Measurements from ENCODE around the gene ZCCHC14.
"Not testable (repeated sequence)": the region's sequence is repeated elsewhere in the genome, so short reads cannot be mapped to it uniquely, and the experiment has no call there.

Gene ZCCHC14

DNA sequence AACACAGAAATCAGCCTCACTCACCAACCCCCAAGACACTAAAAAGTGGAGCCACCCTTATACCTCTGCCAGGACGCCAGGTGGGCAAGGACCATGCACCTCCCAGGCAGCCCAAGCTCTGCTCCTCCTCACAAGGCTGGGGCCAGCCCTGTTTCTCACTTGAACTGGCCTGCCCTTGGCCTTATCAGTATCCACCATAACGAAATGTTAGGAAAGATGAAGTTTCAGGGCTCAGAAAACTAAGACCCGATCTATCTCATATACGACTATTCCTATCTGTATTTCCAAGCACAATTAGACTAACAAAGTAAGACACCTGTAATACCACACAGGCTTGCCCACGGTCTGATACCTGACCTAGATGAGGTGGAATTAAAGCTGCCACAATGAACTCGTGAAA lies 116.2 kb downstream of the ZCCHC14 start:
- no peak for DNase-seq

DNA sequence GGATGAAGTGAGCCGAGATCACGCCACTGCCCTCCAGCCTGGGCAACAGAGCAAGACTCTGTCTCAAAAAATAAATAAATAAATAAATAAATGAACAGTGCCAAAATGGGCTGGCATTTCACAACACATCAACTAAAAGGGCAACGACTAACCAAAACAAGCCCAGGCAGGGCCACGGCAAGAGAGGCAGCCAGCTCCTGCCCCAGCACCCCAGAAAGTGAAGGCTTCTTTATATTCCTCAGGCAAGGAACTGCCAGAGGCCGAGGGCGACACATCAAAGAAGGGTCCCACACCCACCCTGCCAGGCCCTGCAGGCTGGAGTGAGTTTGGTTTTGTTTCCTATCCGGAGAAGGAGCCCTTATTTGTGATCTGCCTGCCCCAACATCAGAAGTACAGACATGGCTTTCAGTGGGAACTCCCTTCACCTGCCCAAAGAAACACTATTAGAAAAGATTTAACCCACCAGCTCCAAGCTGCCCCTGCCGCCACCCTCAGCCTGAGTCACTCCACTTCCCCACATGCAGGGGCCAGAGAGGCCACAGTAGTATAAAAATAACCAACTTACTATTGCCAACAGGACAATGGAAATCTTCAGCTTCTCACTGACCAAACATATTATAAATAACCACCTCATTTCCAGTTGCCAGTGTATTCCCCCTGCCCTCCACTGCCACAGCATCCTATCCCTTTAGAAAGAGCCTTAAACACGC lies 117.2 kb downstream of the ZCCHC14 start:
- no peak for DNase-seq

- DNase-seq, result no peak
Observed at GRCh38 chr16:87374313-87374712, 118.5 kb downstream of the ZCCHC14 start.

- DNase-seq, result no peak
Observed at GRCh38 chr16:87372305-87372704, 120.5 kb downstream of the ZCCHC14 start.

GRCh38 chr16:87371261-87371866 lies 121.5 kb downstream of the ZCCHC14 start:
- DNase-seq, result no peak

- DNase-seq, result no peak
Observed at GRCh38 chr16:87369796-87370719, 122.8 kb downstream of the ZCCHC14 start.

- DNase-seq, result no peak
Observed at GRCh38 chr16:87369117-87369765, 123.6 kb downstream of the ZCCHC14 start.

DNA sequence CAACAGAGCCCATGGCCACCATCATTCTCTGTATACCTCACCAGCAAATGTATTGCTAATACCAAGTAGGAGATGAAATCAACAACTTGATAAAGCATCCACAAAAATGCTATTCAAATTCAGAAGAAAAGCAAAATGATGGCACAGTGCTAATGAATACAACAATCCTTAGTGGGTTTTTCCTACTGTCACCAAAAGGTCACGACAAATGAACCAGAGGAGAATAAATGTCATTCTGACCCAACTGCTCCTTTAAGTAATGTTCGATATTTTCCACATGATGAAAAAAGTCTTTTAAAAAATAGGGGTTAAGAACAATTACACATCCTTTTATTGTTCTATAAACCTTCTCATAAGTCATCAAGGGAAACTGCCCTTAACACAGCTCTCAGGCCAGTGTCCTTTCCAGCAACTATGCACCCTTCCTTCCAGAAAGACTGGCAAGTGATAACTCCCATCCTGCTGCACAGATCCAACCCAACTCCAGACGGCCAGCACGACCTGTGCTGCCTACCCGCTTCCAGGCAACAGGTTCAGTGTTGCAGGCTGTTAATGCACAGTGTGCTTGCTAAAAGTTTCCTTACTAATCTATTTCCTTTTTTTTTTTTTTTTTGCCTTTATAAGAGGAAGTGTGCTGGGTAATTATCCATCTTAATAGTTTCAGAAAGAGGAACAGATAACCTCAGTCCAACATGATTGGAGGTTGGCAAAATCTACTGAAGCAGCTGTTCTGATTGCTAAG lies 124.6 kb downstream of the ZCCHC14 start:
- no peak for DNase-seq

GRCh38 chr16:87367529-87367928 lies 125.3 kb downstream of the ZCCHC14 start:
- DNase-seq, result no peak

GRCh38 chr16:87366930-87367329 lies 125.9 kb downstream of the ZCCHC14 start:
- no peak for DNase-seq

DNA sequence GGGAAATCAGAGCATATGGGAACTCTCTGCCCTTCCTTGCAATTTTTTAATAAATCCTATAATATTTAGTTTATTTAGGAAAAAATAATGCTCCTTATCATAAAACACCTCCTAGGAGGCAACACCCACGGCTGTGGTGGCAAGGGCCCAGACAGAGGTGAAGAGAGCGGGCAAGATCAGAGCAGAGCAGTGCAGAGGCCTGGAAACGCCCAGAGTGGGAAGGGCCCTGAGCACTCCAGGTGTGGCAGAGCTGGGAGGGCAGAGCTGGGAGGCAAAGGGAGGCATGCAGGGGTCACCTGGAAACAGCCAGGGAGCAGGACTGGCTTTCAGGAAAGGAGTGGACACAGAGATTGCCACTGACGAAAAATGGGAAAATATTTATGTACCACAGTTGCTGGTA lies 126.5 kb downstream of the ZCCHC14 start:
- no peak for DNase-seq

GRCh38 chr16:87365021-87365713 lies 127.7 kb downstream of the ZCCHC14 start:
- DNase-seq, result no peak

DNA sequence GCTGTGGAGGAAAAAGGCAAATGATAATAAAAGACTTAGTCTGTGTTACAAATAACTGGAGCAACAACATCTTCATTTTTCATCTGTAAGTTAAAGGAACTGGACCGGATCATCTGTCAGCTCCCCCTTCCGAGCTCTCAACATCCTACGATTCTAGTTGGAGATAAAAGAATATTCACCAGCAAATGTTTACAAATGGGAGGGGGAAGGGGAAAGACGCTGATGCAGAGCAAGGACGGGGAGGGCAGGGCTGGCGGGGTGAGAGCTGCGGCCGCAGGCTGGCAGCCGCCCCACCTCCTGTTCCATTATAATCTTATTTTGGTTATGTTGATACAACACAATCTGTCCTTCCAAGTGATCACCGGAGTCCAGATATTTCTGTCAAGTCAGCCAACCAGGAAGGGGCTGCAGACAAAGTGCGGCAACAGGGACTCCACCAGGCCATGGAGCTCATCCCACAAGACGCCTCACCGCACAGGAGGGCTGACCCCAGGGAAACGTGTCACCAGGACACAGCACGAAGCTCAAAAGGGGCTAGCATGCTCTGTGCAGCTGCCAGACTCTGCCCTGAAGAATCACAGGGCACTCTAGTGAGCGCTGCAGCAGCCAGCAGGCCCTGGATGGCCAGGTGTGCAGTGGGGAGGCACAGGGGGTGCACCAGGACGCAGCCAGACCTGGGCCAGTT lies 128.9 kb downstream of the ZCCHC14 start:
- no peak for DNase-seq

GRCh38 chr16:87362828-87363559 lies 129.8 kb downstream of the ZCCHC14 start:
- not testable (repeated sequence) for DNase-seq

DNA sequence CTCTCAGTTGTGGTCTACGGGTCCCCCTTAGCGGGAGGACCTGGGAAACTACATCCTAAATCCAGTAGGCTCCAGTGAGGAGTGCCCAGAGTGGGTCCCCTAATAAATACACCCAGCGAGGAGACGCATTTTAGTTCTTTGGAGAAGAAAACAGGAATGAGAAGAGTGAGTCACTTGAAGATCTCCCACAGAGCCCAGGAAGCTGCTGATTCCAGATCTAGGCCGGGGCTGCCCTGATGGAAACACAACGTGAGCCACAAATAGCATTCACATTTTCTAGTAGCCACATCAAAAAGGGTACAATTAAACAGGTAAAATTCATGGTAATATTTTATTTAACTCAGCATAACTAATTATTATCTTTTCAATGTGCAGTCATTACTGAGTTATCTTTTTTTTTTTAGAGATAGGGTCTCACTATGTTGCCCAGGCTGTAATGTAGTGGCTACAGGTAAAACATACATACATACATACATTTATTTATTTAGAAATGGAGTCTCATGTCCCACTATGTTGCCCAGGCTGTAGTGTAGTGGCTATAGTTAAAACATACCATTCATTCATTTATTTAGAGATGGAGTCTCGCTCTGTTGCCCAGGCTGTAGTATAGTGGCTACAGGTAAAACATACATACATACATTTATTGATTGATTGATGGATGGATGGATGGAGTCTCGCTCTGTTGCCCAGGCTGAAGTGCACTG lies 130.8 kb downstream of the ZCCHC14 start:
- no peak for DNase-seq

DNA sequence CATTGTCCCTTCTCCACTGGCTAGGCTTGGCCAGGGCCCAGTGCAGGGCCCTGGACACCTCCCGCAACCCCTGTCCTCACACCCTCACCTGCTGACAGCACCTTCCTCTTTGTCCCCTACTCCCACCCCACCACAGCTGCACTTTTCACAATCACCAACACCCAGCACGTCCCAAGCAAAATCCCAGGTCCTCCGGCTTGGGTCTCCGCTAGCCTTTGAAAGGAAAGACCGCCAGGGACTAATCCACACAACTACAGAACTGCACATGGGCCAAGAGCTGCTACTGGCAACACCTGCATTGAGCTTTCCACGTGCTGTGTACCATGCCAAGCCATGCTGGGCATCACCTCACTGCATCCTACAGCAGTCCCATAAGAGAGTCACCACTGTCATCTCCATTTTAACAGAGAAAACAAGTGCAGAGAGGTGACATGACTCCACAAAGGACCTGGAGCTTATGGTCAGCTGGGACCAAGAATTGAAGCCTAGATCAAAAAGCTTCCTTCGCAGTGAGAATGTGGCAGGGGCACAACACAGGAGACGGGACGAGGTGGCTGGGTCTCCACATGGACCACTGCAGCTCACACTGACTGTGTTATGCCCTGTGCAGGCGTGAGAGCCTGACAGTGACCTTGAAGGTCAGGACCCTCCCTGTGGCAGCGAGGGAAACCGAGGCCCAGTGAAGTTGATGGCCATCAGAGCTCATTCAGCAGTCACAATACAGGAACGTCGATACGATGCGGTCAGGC lies 131.8 kb downstream of the ZCCHC14 start:
- DNase-seq, result no peak

DNA sequence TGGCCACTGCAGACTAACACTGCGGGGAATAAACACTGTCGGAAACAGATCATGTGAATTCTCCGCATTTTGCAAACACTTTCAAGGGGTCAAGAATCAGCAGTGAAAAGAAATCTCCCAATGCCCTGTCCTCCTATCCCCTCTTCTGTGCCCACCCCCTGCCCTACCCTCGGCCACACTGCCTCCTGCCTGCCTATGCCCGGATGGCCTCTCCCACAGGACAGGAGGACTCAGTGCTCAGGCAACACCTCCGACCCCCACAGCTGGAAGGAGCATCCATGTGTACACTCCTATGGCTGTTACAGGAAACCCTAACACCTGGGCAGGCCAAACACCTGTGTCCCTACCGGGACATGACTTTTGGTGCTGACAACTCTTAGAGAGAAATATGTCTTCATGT lies 133.7 kb downstream of the ZCCHC14 start:
- no peak for DNase-seq

DNA sequence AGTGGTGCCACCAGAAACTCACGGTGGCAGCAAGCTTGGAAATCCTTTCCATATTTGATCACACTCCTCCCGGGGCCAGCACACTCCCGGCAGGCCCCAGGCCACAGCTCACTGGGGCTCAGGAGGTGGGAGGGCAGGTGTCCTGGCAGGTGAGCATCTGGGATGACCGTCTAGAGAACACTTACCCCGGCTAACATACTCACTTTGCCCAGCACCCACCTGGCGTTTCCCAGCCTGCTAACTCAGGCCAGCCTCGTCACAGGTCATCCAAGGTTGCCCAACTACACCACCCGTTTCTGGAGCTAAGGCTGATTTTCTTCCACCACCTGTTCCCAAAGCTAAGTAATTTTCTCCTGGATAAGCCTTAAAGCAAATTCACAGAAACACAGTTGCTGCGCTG lies 134.1 kb downstream of the ZCCHC14 start:
- no peak for DNase-seq

DNA sequence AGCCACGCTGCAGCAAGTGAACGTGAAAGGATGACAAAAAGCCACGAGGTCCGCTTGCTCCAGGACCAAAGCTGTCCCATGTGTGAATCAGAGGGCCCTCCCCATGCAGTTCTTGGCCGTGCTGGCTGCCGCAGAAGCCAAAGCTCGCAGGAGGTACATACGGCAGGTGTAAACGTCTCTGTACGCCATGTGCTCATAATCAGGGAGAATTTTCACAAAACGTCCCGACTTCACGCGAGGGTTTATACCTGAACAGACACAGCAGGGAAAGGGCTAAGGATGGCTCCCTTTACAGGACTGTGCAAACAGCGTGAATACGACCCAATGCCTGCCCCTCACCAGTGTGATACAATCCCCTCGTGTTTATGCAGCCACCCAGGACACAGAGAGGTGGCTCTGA lies 134.6 kb downstream of the ZCCHC14 start:
- no peak for DNase-seq

All from activated CD4-positive, alpha-beta T cell treated with anti-CD3 and anti-CD28 coated beads, Interleukin-2, Interleukin-6, amounts not matched to agents 100 ng/mL and 50 ng/mL, durations not matched to agents 16 hours and 8 hours (primary cell).